ENCODE results near the gene ACTR6.
A peak's percentile ranks its signal among the peaks of the same experiment; 100 is the strongest.
"Not testable (repeated sequence)": the region's sequence is repeated elsewhere in the genome, so short reads cannot be mapped to it uniquely, and the experiment has no call there.

ACTR6 gene

GRCh38 chr12:100219328-100220109 is 18.9 kb downstream of the ACTR6 start:
- DNase-seq (ENCODE audit: low read depth, low spot score), result no peak

- no peak for DNase-seq (ENCODE audit: low read depth, low spot score)
Observed at GRCh38 chr12:100221523-100221922, 20.9 kb downstream of the ACTR6 start.

DNA sequence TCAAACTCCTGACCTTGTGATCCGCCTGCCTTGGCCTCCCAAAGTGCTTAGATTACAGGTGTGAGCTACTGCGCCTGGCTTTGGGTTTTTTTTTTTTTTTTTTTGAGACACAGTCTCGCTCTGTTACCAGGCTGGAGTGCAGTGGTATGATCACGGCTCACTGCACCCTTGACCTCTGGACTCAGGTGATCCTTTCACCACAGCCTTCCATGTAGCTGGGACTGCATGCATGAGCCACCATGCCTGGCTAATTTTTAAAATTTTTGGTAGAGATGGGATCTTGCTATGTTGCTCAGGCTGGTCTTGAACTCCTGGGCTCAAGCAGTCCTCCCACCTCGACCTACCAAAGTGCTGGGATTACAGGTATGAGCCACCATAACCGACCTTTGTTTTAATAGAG is 21.6 kb downstream of the ACTR6 start:
- DNase-seq (ENCODE audit: low read depth, low spot score), result not testable (repeated sequence)

- no peak for DNase-seq (ENCODE audit: low read depth, low spot score)
Observed at GRCh38 chr12:100225491-100225890, 24.9 kb downstream of the ACTR6 start.

- DNase-seq (ENCODE audit: low read depth, low spot score), result peak; percentile 10
Observed at GRCh38 chr12:100229036-100229635, 28.5 kb downstream of the ACTR6 start.

DNA sequence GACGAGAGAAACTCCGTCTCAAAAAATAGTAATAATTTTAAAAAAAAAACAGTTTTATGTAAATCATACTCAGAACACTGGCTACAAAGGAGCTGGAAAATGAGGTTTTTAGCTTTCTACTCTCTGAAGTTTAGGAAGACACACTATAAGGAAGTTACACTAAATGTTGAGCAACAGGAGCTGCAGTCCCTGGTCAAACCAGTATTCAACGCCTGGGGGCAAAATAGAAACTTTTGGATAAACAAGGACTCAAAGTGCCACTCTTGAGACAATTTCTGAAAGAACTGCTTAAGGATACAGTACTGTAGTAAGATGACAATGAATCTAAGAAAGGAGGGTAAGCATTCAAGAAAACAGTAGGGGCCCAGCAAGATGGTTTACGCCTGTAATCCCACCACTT is 29.3 kb downstream of the ACTR6 start:
- no peak for DNase-seq (ENCODE audit: low read depth, low spot score)

- DNase-seq (ENCODE audit: low read depth, low spot score), result not testable (repeated sequence)
Observed at GRCh38 chr12:100231873-100232272, 31.3 kb downstream of the ACTR6 start.

DNA sequence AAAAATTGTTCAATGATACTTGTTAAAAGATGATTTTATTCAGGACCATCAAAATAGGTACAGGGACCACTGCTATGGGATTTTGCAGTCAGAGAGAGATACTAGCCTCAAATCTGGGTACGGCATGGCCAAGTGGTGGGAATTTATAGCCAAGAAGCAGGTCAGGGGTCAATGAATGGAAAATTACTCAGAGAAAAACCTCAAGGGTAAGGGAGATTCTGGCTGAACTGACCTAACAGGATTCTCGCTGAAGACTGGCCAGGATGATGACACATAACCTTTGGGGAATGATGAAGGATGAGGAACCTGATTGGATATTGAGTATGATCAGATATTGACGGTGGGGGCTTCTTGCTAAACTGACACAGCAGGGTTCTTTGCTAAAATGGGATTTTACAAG is 33.6 kb downstream of the ACTR6 start:
- DNase-seq (ENCODE audit: low read depth, low spot score), result no peak

GRCh38 chr12:100234591-100235304 is 34.1 kb downstream of the ACTR6 start:
- peak; percentile 48 for DNase-seq (ENCODE audit: low read depth, low spot score)

DNA sequence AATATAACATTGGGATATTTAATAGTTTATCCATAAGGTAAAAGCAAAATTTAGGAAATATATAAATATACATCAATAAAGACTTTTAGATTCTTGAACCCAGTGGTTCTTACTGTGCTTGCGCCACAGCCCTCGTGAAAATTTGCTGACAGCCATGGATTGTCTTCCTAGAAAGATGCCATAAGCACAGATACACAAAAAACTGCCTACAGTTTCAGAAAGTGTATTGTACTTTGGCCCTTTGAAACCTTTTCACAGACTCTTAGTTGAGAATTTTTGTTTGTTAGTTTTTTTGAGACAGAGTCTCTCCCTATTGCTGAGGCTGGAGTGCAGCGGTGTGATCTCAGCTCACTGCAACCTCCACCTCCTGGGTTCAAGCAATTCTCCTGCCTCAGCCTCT is 38.2 kb downstream of the ACTR6 start:
- DNase-seq (ENCODE audit: low read depth, low spot score), result no peak

- no peak for DNase-seq (ENCODE audit: low read depth, low spot score)
Observed at GRCh38 chr12:100239589-100239988, 39.0 kb downstream of the ACTR6 start.

- no peak for DNase-seq (ENCODE audit: low read depth, low spot score)
Observed at GRCh38 chr12:100243137-100243536, 42.5 kb downstream of the ACTR6 start.

- DNase-seq (ENCODE audit: low read depth, low spot score), result no peak
Observed at GRCh38 chr12:100247765-100248164, 47.1 kb downstream of the ACTR6 start.

- DNase-seq (ENCODE audit: low read depth, low spot score), result no peak
Observed at GRCh38 chr12:100248886-100249285, 48.3 kb downstream of the ACTR6 start.

GRCh38 chr12:100249941-100250340 is 49.3 kb downstream of the ACTR6 start:
- no peak for DNase-seq (ENCODE audit: low read depth, low spot score)

GRCh38 chr12:100251917-100252316 is 51.3 kb downstream of the ACTR6 start:
- no peak for DNase-seq (ENCODE audit: low read depth, low spot score)

DNA sequence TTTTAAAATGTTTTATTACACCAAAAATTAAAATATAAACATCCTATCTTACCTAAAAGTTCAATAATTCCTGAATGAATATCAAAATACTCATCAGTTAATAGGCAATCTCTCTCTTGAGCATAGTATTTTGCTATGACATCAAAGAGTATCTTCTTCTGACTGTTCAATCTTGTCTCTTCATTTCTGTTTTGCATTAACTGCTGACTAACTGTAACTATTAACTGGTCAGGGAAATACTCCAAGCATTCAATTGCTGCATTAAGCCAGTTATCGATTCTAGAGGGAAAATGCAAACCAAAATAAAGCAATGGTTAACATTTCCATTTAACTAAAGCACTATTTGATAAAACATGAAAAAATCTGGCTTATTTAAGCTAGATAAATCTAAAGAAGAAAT is 52.8 kb downstream of the ACTR6 start:
- DNase-seq (ENCODE audit: low read depth, low spot score), result no peak

- DNase-seq (ENCODE audit: low read depth, low spot score), result no peak
Observed at GRCh38 chr12:100254876-100255275, 54.3 kb downstream of the ACTR6 start.

GRCh38 chr12:100258127-100258526 is 57.5 kb downstream of the ACTR6 start:
- DNase-seq (ENCODE audit: low read depth, low spot score), result no peak

DNA sequence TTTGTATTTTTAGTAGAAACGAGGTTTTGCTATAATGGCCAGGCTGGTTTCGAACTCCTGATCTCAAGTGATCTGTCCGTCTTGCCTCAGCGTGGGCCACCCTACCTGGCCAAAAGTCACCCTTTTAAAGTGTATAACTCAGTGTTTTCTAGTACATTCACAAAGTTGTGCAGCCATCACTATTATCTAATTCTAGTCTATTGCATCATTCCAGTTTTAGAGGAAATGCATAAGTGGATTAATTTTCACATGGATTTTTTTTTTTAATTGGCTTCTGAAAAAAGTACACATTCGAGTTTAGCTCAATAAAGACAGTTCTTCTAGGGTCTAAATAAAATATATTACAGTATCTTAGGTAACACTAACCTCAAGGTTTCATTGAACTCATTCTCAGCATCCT is 62.5 kb downstream of the ACTR6 start:
- DNase-seq (ENCODE audit: low read depth, low spot score), result no peak

GRCh38 chr12:100265107-100265506 is 64.5 kb downstream of the ACTR6 start:
- DNase-seq (ENCODE audit: low read depth, low spot score), result not testable (repeated sequence)

GRCh38 chr12:100265732-100266584 is 65.3 kb downstream of the ACTR6 start:
- no peak for DNase-seq (ENCODE audit: low read depth, low spot score)
